ENCODE measurements around the gene GABPA. TPM values are rescaled to one million over a fixed set of nuclear protein-coding genes. Genes with fewer than 3 reads are reported as not detected.

The GABPA gene
- total RNA-seq, result 16.1 and 17.5 TPM in 2 replicates

GRCh38 chr21:25734904-25735645 is at the start of gene GABPA, which contains the start of gene ATP5PF:
GABPA (plus strand) TSS chr21:25734972; CDS start chr21:25741599, 6,627 bp downstream.
ATP5PF (minus strand) TSS chr21:25734904; CDS start chr21:25729794, 5,110 bp downstream.

Other genes with a start within 250 kb of the GABPA start
- gene MRPL39, start 127.5 kb upstream of the GABPA start, total RNA-seq, result 34.0 and 35.8 TPM in 2 replicates
- gene JAM2, start 95.7 kb upstream of the GABPA start, total RNA-seq, result 0.53 and 0.79 TPM in 2 replicates
- gene ATP5PF, start 68 bp upstream of the GABPA start, total RNA-seq, result 113 and 114 TPM in 2 replicates